ENCODE data around the gene DLX4.

The DLX4 gene

DNA sequence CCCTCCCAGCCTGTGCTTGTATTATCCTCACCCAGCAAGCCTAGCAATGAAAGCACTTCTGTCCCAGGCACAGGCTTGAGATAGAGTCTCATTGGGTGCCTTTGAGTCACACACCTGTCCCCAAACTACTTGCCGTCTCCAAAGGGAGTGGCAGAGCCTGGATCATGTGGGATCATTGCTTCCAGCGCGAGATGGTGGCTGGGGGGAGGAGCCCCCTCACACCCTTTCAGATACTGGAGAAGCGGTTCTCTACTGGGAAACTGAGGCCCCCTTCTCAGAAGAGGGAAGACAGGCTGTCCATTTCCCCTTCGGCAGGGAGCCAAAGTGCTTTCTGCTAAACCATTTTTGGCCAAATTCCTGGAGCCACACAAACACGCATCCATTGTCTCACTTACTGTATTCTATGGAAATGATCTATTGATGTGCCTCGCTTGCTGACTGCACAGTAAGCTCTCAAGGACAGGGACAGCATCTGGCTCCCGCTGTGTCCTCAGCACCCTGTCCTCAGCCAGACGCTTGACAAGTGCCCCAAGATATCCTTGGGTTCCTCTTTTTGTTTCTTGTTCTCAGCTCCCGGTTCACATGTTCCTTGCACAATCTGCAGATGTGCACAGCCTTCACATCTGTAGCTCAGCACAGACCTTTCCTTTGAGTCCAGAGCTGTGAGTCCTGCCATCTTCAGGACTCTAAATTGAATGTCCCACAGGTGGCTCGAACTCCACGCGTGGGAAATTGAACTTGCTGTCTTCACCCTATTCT is 52.0 kb downstream of the DLX4 start:
- no peak for DNase-seq

GRCh38 chr17:50021681-50022370 is 52.8 kb downstream of the DLX4 start:
- no peak for DNase-seq

- DNase-seq: no peak
Measured at GRCh38 chr17:50022463-50023130, 53.6 kb downstream of the DLX4 start.

DNA sequence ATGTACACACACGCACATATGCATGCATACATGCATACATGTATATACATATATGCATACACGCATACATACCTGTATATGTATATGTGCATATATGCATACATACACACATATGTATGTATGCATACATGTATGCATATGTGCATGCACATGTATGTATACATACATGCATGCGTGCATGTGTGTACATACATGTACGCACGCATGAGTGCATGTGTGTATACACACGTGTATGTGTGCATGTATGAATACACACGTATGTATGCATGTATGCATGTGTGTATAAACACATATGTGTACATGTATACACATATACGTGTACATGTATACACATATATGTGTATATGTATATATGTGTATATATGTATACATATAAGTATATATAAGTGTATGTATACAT is 54.5 kb downstream of the DLX4 start:
- no peak for DNase-seq
